Measurements from ENCODE around the gene MYO9B. TPM values are rescaled to one million over a fixed set of nuclear protein-coding genes. Genes with fewer than 3 reads are reported as not detected.

MYO9B gene
- total and polyA plus RNA-seq, 11 donors: 24.2 to 89.4 (median 31.3) TPM

DNA sequence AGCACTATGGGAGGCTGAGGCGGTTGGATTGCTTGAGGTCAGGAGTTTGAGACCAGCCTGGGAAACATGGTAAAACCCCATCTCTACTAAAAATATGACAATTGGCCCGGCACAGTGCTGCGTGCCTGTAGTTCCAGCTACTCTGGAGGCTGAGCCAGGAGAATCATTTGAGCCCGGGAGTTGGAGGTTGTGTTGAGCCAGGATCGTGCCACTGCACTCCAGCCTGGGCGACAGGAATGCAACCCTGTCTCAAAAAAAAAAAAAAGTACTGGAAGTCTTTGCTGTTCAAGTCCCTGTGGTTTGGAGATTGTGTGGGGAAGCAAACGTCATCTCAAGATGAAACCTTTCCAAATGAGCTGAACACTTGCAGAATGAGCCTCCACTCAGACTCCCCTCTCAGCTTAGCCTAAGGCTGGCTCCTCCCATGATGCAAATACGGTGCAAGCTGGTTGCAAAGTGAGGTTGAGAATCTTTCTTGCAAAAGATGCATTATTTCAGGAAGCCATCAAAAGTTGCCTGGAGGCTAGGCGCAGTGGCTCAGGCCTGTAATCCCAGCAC lies 46.2 kb downstream of the MYO9B start:
- TF ChIP-seq, protein P1, sequence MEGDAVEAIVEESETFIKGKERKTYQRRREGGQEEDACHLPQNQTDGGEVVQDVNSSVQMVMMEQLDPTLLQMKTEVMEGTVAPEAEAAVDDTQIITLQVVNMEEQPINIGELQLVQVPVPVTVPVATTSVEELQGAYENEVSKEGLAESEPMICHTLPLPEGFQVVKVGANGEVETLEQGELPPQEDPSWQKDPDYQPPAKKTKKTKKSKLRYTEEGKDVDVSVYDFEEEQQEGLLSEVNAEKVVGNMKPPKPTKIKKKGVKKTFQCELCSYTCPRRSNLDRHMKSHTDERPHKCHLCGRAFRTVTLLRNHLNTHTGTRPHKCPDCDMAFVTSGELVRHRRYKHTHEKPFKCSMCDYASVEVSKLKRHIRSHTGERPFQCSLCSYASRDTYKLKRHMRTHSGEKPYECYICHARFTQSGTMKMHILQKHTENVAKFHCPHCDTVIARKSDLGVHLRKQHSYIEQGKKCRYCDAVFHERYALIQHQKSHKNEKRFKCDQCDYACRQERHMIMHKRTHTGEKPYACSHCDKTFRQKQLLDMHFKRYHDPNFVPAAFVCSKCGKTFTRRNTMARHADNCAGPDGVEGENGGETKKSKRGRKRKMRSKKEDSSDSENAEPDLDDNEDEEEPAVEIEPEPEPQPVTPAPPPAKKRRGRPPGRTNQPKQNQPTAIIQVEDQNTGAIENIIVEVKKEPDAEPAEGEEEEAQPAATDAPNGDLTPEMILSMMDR (IDR thresholded peaks at IDR 0.05): no peak
- no peak for TF ChIP-seq POLR2A (IDR thresholded peaks at IDR 0.05)
- H3K27ac ChIP-seq: no peak overlapping the region
- WGBS, 4 donors: 84 to 89% (median 85%) methylated on average over 9 of the region's 9 CpGs
- H3K4me1 ChIP-seq: peaks cover 0 to 60% (median 17%) of the 10 kb centered on the region in 12 donors
- H3K4me3 ChIP-seq: no peak overlapping the region
- ATAC-seq (no peak), DNase-seq (no peak)
- intact Hi-C loops (cut with DNase I): no loop called here
- no peaks in the 10 kb centered on the region for H3K9me3 ChIP-seq
- no peaks in the 10 kb centered on the region for H3K27me3 ChIP-seq
- H3K36me3 ChIP-seq: peaks cover 0 to 30% (median 0%) of the 10 kb centered on the region in 9 donors

DNA sequence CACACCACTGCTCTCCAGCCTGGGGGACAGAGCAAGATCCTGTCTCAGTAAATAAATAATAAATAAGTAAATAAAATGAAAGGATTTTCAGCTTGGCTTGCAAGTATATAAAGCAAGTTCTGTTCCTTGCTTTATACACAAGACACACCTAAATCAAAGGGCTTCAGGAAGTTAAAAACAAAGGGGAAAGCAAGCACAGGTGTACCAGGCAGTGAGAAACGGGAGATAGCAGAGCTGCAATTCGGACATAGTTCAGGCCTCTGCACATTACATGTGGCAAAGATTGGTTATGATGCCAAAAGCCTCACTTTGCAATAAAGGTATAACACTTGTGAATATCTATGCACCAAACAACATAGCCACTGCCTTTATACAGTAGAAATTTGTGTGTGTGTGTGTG lies 47.5 kb downstream of the MYO9B start:
- no peak for ATAC-seq
- H3K4me1 ChIP-seq: peaks cover 0 to 54% (median 17%) of the 10 kb centered on the region in 12 donors
- no peak for DNase-seq
- no peak for TF ChIP-seq POLR2A (IDR thresholded peaks at IDR 0.05)
- TF ChIP-seq, protein P1 (IDR thresholded peaks at IDR 0.05): no peak
- 93 to 100% (median 98%) methylated on average over 2 of the region's 2 CpGs for WGBS, 4 donors
- no peak overlapping the region for H3K27ac ChIP-seq
- no peaks in the 10 kb centered on the region for H3K27me3 ChIP-seq
- H3K36me3 ChIP-seq: peaks cover 0 to 38% (median 0%) of the 10 kb centered on the region in 9 donors
- intact Hi-C loops (cut with DNase I): no loop called here
- H3K9me3 ChIP-seq: no peaks in the 10 kb centered on the region
- no peak overlapping the region for H3K4me3 ChIP-seq

DNA sequence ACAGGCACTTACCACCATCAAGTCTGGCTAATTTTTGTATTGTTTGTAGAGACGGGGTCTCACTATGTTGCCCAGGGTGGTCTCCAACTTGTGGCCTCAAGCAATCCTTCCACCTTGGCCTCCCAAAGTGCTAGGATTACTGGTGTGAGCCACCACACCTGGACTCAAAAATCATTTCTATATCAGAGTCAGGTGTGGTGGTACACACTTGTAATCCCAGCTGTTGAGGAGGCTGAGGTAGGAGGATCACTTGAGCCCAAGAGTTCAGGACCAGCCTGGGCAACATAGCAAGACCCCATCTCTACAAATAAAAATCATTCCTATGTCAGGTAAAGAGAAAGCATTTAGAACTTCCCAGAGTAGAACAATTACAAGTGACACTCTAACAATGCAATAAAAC lies 48.4 kb downstream of the MYO9B start:
- ATAC-seq: no peak
- H3K4me3 ChIP-seq: no peak overlapping the region
- no peak for TF ChIP-seq POLR2A (IDR thresholded peaks at IDR 0.05)
- TF ChIP-seq, protein P1 (IDR thresholded peaks at IDR 0.05): no peak
- peaks cover 0 to 42% (median 0%) of the 10 kb centered on the region in 9 donors for H3K36me3 ChIP-seq
- no peak for DNase-seq
- no peaks in the 10 kb centered on the region for H3K9me3 ChIP-seq
- peak overlapping the region in 1 of 12 donors; percentile 96 for H3K27ac ChIP-seq
- H3K4me1 ChIP-seq: peaks cover 0 to 50% (median 17%) of the 10 kb centered on the region in 12 donors
- intact Hi-C loops (cut with DNase I): no loop called here
- H3K27me3 ChIP-seq: no peaks in the 10 kb centered on the region
- whole genome bisulfite sequencing, 4 donors: 95 to 100% (median 99%) methylated on average over 1 of the region's 1 CpG

DNA sequence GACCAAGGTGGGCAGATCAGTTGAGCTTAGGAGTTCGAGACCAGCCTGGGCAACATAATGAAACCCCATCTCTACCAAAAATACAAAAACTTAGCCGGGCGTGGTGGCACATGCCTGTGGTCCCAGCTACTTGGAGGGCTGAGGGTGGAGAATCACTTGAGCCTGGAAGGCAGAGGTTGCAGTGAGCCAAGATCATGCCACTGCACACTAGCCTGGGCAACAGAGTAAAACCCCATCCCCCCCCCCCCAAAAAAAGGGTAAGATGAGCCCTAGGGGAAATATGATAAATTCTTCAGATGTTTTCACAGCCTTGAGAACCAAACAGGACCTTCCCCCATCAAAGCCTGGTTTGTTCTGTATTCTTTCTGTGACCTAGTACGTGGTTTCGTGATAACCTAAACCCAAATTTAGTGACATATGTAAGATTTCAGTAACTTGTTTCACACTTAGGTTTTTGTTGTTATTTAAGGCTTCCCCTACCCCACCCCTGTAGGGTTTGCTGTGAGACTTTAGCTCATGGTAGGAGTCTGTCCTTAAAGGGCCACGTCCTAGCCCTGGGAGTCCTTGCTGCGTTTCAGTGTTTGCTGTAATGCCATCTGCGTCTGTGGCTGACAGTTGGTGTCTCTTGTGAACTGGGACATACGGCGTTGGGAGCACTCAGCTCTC lies 49.6 kb downstream of the MYO9B start:
- intact Hi-C loops (cut with DNase I): no loop called here
- peak overlapping the region in 3 of 12 donors; percentile 9 to 42 (median 11) for H3K4me3 ChIP-seq

More for the DNA sequence above, 49.6 kb downstream of the MYO9B start:
- Histone ChIP-seq H3K36me3 (peaks cover 0 to 33% (median 0%) of the 10 kb centered on the region in 9 donors), H3K9me3 (no peaks in the 10 kb centered on the region), H3K27ac (peak overlapping the region in 11 of 12 donors; percentile 13 to 96 (median 70)), H3K27me3 (no peaks in the 10 kb centered on the region), H3K4me1 (peaks cover 0 to 47% (median 17%) of the 10 kb centered on the region in 12 donors)
- DNase-seq: no peak
- ATAC-seq: peak in 3 of 4 donors; percentile 19 to 30 (median 22)
- WGBS, 4 donors: 60 to 69% (median 63%) methylated on average over 9 to 10 of the region's 10 CpGs
- TF ChIP-seq, protein P1 (IDR thresholded peaks at IDR 0.05): no peak
- TF ChIP-seq POLR2A (IDR thresholded peaks at IDR 0.05): no peak

All from heart left ventricle (tissue), 16 donors.